Mucosa of descending colon (tissue), 3 donors: ENCODE measurements around the gene SEC31B. TPM values are rescaled to one million over a fixed set of nuclear protein-coding genes. Genes with fewer than 3 reads are reported as not detected.
A peak's percentile ranks its signal among the peaks of the same experiment; 100 is the strongest.

Experiments
- ATAC-seq: fragments of 200-7000 bp; cut with Tn5 transposase; one replicate; pipeline ENCODE4 v1.9.1; 2020; ENCODE audit warnings: mild to moderate bottlenecking, moderate library complexity
- DNase-seq, 3 donors: peaks; one replicate each; pipeline ENCODE4 v3.0.0-alpha.2; 2020
- H3K36me3 ChIP-seq: fragments of 200-600 bp; one replicate; pipeline ENCODE4 v1.8.0; 2021; ENCODE audit warnings: low read depth, mild to moderate bottlenecking
- H3K4me1 ChIP-seq: fragments of 200-600 bp; one replicate; pipeline ENCODE4 v1.8.0; 2021; ENCODE audit warnings: low read depth, mild to moderate bottlenecking
- H3K4me3 ChIP-seq: fragments of 200-600 bp; one replicate; pipeline ENCODE4 v1.8.0; 2021; ENCODE audit warnings: mild to moderate bottlenecking
- H3K9me3 ChIP-seq: fragments of 200-600 bp; one replicate; pipeline ENCODE4 v1.8.0; 2021; ENCODE audit warnings: mild to moderate bottlenecking
- CTCF ChIP-seq: fragments of 200-600 bp; IDR thresholded peaks from one replicate; pipeline ENCODE4 v1.8.0; 2022; ENCODE audit warnings: antibody characterized with exemption, mild to moderate bottlenecking
- intact Hi-C, 2 donors: fragments of 100-400 bp; cut with DNase I in 1 of 2; cut with micrococcal nuclease in 1 of 2; formaldehyde crosslinking; loops; one replicate each; pipeline versions ENCODE4 v1.11.0 to v1.11.1; 2022; cut with DNase I, micrococcal nuclease
- total RNA-seq, 3 donors: library from RNA; stranded (reverse); fragmentation: NEBNext Ultra II Directional in 2 of 3; extraction: Animal tissue kit (Norgen Biotek cat#: 25700) in 2 of 3; gene quantifications; one replicate each; pipeline versions ENCODE4 v1.2.1 to v1.2.4, GENCODE V29; 2021 to 2023
- donor health status: DM: no; HTN: no; CAD: no; lungs with moderate emphysema.
- donor health status: DM: no; HTN: no; CAD: no.
- donor health status: DM: no; HTN: yes; CAD: no.

The SEC31B gene
- total RNA-seq, 3 donors from 2014 or later, result 14.0 to 24.8 (median 21.6) TPM

- DNase-seq, result no peak
These were observed 10.3 kb downstream of the SEC31B start for GRCh38 chr10:100509241-100509840.

DNA sequence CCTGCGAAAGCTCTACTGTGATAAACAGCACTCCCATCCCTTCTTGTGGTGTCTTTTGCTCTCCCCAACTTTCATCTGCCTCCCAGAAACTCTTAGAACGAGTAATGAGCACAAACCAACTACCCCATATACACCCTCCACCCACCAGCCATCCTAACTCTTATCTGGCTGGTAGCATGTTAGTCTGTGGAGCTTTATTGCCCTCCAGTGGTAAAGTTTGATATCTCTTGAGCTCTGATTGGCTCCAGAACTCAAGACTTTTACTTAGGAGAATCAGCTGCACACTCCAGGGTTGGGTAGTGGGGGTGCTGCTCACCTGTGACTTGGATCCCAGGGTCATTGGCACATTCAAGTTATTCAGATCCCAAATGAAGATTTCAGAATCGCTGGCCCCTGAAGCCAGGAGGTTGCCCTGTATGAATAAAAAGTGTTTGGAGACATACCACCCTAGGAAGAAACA, 10.9 kb downstream of the SEC31B start:
- no peak for TF ChIP-seq CTCF
- intact Hi-C loops, result no loop called here
- Histone ChIP-seq H3K9me3 (no peaks in the 10 kb centered on the region), H3K4me3 (no peak overlapping the region), H3K4me1 (no peaks in the 10 kb centered on the region), H3K36me3 (peaks cover 4% of the 10 kb centered on the region)
- peak in 1 of 3 donors; percentile 33 for DNase-seq
- peak; percentile 76 for ATAC-seq

More at GRCh38 chr10:100509241-100509840, 10.3 kb downstream of the SEC31B start:
- Histone ChIP-seq H3K36me3 (peaks cover 4% of the 10 kb centered on the region), H3K4me1 (no peaks in the 10 kb centered on the region), H3K4me3 (no peak overlapping the region), H3K9me3 (no peaks in the 10 kb centered on the region)
- intact Hi-C loops, result no loop called here
- no peak for TF ChIP-seq CTCF
- ATAC-seq, result peak; percentile 45

DNA sequence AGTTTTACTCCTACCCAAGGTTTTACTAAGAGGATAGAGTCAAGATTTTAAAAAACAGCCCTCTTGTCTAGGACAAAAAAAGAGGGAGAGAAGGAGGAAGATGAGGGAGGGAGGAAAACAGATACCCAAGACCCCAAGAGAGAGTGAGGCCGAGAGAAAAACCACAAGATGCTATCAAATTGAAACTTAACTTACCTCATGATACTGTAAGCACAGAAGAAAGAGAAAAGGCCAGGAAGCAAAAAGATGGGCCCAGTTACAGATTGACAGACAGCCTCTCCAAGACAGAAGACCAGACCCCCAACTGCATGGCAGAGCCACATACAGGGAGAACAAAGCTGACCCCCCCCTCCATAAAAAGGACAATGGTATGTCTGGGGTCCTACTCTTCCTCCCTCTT, 11.4 kb downstream of the SEC31B start:
- intact Hi-C loops, result no loop called here
- no peak overlapping the region for H3K4me3 ChIP-seq
- DNase-seq, result no peak
- H3K4me1 ChIP-seq, result no peaks in the 10 kb centered on the region
- no peak for TF ChIP-seq CTCF
- no peaks in the 10 kb centered on the region for H3K9me3 ChIP-seq
- H3K36me3 ChIP-seq, result peaks cover 4% of the 10 kb centered on the region
- ATAC-seq, result no peak

DNA sequence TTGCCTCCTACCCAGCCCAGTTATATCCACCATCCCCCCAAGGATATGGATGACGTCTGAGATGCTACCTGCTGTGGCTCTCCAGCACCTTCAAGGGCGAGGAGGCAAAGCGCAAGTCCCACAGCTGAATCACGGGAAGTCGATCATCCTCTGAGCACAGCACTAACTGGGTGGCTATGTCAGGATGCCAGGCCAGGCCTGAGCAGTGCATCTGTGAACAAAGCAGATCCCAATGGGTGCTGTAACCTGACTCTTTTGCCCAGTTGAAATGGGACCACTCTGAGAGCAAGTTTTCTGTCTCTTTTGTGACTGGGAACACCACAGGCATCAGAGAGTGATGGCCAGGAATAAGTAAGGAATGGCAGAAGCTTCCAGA, 12.3 kb downstream of the SEC31B start:
- intact Hi-C loops, result no loop called here
- no peak for DNase-seq
- no peak for TF ChIP-seq CTCF
- ATAC-seq, result no peak
- no peaks in the 10 kb centered on the region for H3K9me3 ChIP-seq
- peaks cover 4% of the 10 kb centered on the region for H3K36me3 ChIP-seq
- no peaks in the 10 kb centered on the region for H3K4me1 ChIP-seq
- no peak overlapping the region for H3K4me3 ChIP-seq

DNA sequence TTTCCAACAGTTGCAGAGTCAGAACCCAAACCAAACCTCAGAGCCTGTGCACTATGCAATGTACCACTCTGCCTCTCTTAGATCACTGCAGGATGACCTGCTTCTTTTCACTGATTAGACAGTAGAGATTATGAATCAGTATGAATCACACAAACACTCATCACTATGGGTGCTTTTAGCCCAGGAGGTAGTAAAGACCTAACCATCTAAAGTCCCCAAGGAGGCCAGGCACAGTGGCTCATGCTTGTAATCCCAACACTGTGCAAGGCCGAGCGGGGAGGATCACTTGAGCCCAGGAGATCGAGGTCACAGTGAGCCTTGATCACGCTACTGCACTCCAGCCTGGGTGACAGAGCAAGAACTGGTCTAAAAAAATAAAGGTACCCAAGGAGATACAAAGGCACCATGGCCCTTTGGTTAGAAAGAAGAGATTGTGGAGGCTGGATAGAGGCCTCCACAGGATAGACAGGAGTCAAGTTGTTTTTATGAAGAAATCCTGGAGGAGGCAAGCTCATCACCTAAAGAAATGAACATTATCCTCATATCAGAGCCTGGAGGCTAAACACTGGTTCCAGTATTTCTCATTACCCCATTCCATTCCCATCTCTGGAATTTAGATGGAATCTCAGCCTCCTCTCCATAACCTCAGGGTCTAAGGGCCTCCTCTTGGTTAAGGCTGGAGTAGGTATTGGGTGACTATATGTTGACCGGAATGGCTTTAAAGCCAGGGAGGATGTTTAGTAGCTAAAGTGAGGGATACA, 12.9 kb downstream of the SEC31B start:
- no peak for TF ChIP-seq CTCF
- intact Hi-C loops, result no loop called here
- ATAC-seq (no peak), DNase-seq (no peak)
- Histone ChIP-seq H3K4me1 (no peaks in the 10 kb centered on the region), H3K9me3 (no peaks in the 10 kb centered on the region), H3K36me3 (peaks cover 4% of the 10 kb centered on the region), H3K4me3 (no peak overlapping the region)
